C4-2B (cell line): Measurements from ENCODE around the gene NUDT1.

ENCODE experiments used
- H3K27ac ChIP-seq: fragments of 450-650 bp; 2 replicates; pipeline ENCODE4 v1.5.1; 2017
- ZFX ChIP-seq: fragments of 450-650 bp; IDR thresholded peaks from 2 replicates; pipeline ENCODE4 v1.6.1; 2017
- TF ChIP-seq, protein P1 (sequence below): fragments of 450-650 bp; conservative IDR thresholded peaks from 2 replicates; pipeline ENCODE4 v1.5.1; 2017; ENCODE audit warnings: mild to moderate bottlenecking

Gene NUDT1

DNA sequence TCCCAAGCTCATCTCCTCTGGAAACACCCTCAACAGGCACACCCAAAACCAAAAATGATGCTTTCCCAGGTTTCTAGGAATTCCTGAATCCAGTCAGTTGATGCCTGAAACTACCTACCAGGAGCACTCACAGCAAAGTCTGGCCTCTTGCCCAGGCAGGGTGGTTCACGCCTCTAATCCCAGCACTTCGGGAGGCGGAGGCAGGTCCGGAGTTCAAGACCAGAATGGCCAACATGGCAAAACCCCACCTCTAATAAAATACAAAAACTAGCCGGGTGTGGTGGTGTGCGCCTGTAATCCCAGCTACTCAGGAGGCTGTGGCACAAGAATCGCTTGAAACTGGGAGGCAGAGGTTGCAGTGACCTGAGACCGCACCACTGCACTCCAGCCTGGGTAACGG is 11.1 kb upstream of the NUDT1 start:
- no peak overlapping the region for H3K27ac ChIP-seq
- TF ChIP-seq, protein P1, sequence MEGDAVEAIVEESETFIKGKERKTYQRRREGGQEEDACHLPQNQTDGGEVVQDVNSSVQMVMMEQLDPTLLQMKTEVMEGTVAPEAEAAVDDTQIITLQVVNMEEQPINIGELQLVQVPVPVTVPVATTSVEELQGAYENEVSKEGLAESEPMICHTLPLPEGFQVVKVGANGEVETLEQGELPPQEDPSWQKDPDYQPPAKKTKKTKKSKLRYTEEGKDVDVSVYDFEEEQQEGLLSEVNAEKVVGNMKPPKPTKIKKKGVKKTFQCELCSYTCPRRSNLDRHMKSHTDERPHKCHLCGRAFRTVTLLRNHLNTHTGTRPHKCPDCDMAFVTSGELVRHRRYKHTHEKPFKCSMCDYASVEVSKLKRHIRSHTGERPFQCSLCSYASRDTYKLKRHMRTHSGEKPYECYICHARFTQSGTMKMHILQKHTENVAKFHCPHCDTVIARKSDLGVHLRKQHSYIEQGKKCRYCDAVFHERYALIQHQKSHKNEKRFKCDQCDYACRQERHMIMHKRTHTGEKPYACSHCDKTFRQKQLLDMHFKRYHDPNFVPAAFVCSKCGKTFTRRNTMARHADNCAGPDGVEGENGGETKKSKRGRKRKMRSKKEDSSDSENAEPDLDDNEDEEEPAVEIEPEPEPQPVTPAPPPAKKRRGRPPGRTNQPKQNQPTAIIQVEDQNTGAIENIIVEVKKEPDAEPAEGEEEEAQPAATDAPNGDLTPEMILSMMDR = no peak
- TF ChIP-seq ZFX = no peak

DNA sequence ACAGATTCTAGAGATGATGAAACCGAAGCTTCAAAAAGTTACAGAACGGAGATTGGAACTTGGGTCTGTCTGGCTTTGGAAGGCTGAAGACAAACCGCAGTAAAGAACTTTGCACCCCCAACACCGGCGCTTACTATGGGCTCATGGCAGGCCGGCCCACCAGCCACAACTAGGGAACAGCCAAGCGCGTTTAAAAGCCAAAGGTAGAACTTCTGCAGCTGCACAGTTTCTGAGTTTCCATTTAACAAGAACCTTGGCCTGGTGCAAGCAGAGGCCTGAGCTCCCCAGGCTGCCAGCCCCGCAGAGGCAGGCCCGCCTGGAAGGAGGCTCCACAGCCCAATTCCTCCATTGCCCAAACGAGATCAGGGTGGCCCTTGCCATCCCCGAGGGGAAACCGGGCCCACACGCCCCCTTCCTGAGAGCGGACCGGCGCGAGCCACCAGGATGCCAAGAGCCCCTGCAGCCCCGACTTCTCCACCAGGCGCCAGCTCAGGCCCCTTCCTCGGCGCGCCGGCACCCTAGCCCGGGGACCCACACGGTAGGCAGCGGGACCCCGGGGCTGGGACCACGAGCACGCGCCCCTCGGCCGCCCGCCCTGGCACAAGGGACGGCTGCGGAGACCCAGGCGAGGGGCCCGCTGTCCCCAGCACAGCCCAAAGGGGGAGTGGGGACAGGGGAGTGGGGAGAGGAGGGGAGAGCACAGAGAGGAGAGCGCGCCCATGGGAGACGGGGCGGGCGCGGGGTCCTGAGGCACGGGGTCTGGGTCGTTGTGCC is 9.8 kb upstream of the NUDT1 start:
- peak overlapping the region; percentile 89 for H3K27ac ChIP-seq

DNA sequence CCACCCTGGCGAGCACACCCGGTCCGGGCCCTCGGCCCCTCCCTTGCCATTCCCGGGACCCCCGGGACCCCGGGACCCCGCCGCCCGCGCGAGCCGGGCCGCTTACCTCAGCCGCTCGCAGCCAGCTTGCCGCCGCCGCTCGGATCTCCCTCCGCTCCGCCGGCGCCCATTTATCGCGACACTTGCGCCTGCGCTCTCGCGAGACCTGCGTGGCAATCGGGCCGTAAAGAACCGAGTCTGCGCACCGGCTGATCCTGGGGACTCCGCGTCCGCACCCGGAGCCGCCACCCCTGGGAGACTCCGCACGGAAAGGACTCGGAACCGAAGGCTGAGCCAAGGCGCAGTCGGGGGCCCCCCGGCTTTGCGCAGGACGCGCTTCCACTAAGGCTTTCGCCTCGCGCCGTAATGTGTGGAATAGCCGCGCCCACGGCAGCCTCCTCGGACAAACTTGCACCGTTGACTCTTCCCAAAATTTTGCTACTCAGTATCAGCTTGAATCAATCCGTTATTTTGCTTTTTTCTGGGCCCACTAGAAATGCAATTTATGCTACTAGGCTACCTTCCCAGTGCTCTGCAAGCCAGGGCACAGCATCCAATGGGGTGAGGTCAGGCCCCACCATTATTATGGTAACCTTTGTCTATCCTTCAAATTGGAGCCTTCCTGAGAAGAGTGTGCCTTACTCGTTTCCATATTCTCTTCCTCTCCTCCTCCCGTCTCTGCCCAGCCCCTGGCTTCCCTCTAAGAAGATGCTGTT is 9.1 kb upstream of the NUDT1 start, which contains the start of gene MAD1L1:
TSS of gene MAD1L1 (minus strand) at position 180 of the 755 bp plus-strand sequence. CDS start 2,812 bp downstream, outside the sequence.
- H3K27ac ChIP-seq = peak within 1 kb of the TSS; percentile 89
- TF ChIP-seq, protein P1 = no peak

More for the DNA sequence above, 9.8 kb upstream of the NUDT1 start:
- TF ChIP-seq, protein P1 = no peak
- TF ChIP-seq ZFX = peak; percentile 64; the same call in 1 of the 2 replicates

DNA sequence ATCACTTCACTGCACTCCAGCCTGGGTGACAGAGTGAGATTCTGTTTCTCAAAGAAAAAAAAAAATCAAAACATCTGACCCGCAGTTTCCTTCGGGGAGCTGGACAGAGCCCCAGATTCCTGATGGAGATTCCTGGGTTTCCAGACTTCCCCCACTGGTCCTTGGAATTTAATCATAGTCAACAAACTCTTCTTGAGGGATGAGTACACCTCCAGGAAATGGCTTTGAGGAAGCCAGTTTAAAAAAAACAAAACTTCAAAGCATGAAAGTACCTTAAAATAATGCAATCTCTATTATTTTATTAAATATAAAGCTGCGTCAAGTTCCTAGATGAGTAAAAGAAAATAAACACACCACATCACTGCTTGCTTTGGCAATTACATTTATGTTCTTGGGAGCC is 8.1 kb upstream of the NUDT1 start:
- no peak overlapping the region for H3K27ac ChIP-seq
- TF ChIP-seq, protein P1 = no peak
- TF ChIP-seq ZFX = no peak

DNA sequence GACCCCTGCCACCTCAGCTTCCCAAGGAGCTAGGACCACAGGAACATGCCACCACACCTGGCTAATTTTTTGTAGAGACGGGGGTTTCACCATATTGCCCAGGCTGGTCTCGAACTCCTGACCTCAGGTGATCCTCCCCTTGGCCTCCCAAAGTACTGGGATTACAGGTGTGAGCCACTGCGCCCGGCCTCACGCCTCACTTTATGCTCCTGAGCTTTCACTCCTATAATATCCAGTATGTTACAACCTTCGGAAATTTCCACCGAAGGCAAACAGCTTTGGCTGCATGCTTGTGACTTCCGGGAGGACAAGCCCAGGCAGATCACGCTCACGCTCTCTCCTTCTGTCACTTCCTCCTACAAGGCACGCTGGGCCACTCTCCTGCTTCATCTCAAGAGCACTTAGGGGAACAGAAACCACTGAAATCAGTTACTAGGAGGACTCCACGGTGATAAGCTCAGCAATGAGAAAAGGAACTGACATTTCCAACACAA is 4.9 kb upstream of the NUDT1 start:
- no peak for TF ChIP-seq ZFX
- TF ChIP-seq, protein P1 = no peak
- H3K27ac ChIP-seq = no peak overlapping the region

DNA sequence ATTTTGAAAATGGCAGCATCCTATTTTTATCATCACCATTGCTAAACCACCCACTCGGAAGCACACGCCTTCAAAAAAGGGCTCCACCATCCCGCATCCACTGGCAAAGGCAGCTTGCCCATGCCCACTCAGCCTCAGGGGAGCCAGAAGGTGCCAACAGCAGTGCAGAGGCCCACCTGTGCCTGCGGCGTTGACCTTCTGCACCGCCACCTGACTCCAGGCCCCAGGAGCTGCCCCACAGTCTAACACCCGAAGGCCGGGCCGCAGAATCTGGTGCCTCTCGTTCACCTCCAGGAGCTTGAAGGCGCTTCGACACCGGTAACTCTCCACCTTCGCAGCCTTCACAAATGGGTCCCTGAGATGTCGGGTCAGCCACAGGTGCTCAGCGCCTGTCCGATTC is 2.8 kb upstream of the NUDT1 start:
- H3K27ac ChIP-seq = no peak overlapping the region
- TF ChIP-seq, protein P1 = no peak
- no peak for TF ChIP-seq ZFX
